Fibroblast of pulmonary artery (primary cell): ENCODE results near the gene STAM2.
"Not testable (repeated sequence)": the region's sequence is repeated elsewhere in the genome, so short reads cannot be mapped to it uniquely, and the experiment has no call there.

ENCODE experiments used
- DNase-seq: peaks from one replicate; pipeline ENCODE4 v3.0.0-alpha.2; 2010; ENCODE audit warnings: low read depth
- H3K4me3 ChIP-seq: replicated peaks from 2 replicates; pipeline ENCODE4 v1.5.1; 2011; ENCODE audit warnings: low read depth, mild to moderate bottlenecking, control low read depth, low read length, moderate library complexity
- TF ChIP-seq, protein P1 (sequence below): IDR thresholded peaks from 2 replicates; pipeline ENCODE4 v1.5.1; 2011; ENCODE audit warnings: mild to moderate bottlenecking, control low read depth, low read length, inconsistent platforms; ENCODE audit errors: missing control alignments

Gene STAM2

DNA sequence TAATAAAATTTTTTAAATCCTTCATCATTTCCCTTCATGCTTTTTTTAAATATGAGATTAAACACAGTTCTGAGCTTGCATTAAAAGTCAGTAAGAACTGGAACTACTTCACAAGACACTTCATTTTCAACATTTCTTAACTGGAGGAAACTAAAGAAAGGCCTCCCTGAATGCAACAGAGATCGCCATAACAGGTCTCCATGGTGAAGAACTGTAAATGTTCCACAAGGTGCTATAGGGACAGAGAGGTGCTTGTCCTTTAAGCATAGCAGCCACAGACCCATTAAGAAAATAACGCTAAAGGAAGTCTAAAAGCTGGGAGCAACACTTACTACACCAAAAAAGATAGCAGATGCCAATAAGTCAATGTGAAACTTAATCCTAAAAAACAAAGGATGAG, 8.5 kb downstream of the STAM2 start:
- no peak overlapping the region for H3K4me3 ChIP-seq
- peak; percentile 1 for DNase-seq
- TF ChIP-seq, protein P1, sequence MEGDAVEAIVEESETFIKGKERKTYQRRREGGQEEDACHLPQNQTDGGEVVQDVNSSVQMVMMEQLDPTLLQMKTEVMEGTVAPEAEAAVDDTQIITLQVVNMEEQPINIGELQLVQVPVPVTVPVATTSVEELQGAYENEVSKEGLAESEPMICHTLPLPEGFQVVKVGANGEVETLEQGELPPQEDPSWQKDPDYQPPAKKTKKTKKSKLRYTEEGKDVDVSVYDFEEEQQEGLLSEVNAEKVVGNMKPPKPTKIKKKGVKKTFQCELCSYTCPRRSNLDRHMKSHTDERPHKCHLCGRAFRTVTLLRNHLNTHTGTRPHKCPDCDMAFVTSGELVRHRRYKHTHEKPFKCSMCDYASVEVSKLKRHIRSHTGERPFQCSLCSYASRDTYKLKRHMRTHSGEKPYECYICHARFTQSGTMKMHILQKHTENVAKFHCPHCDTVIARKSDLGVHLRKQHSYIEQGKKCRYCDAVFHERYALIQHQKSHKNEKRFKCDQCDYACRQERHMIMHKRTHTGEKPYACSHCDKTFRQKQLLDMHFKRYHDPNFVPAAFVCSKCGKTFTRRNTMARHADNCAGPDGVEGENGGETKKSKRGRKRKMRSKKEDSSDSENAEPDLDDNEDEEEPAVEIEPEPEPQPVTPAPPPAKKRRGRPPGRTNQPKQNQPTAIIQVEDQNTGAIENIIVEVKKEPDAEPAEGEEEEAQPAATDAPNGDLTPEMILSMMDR: no peak

DNA sequence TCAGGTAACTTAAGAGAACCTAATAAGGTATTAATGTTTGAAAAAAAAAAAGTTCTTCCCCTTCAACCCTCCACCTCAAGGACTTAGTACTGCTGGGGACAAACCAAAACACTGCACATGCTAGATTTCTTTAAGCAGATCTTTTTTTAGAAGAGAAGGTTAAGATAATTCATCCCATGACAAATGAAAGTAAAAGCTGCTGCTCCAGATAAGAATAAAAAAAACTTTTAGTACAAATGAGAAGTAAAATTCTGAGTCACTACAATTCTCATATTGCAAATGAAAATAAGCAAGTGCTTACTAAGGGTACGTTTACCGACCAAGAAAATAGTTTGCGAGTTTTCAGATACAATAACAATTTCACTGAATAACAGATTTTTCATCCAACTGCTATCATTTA, 8.9 kb downstream of the STAM2 start:
- DNase-seq: peak; percentile 33
- H3K4me3 ChIP-seq: no peak overlapping the region
- TF ChIP-seq, protein P1: no peak

DNA sequence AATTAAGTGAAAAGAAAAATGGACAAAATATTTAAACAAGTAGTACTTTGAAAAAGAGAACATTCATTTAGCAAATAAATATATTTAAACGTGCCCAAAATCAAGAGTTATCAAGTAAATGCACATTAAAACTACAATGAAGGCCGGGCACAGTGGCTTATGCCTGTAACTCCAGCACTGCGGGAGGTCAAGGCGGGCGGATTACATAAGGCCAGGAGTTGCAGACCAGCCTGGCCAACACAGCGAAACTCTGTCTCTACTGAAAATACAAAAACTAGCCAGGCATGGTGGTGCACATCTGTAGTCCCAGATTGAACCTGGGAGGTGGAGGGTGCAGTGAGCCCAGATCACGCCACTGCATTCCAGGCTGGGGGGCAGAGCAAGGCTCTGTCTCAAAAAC, 9.8 kb downstream of the STAM2 start:
- no peak overlapping the region for H3K4me3 ChIP-seq
- DNase-seq: no peak
- TF ChIP-seq, protein P1: no peak

DNA sequence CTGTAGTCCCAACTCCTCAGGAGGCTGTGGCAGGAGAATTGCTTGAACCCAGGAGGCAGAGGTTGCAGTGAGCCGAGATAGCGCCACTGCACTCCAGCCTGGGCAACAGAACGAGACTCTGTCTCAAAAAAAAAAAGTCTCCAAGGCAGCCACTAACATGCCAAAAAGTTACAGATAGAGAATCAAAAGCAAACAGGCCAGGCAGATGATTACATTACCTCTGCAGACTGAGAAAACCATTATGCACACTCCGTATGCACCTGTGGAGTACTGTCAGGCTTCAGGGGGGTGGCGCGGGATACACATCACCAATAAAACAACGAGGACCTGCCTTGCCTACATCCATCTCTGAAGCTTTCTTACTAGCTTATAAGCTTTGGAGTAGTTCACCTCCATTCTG, 10.3 kb downstream of the STAM2 start:
- H3K4me3 ChIP-seq: no peak overlapping the region
- no peak for DNase-seq
- TF ChIP-seq, protein P1: no peak

DNA sequence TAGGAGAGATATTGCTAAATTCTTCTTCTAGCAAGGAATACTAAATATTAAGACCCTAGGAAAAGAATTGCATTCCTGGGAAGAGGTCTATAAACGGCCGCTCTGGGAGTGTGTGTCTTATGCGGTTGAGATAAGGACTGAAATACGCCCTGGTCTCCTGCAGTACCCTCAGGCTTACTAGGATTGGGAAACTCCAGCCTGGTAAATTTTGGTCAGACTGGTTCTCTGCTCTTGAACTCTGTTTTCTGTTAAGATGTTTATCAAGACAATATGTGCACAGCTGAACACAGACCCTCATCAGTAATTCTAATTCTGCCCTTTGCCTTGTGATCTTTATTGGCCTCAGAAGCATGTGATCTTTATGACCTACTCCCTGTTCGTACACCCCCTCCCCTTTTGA, 11.9 kb downstream of the STAM2 start:
- H3K4me3 ChIP-seq, DNase-seq: not testable (repeated sequence)

DNA sequence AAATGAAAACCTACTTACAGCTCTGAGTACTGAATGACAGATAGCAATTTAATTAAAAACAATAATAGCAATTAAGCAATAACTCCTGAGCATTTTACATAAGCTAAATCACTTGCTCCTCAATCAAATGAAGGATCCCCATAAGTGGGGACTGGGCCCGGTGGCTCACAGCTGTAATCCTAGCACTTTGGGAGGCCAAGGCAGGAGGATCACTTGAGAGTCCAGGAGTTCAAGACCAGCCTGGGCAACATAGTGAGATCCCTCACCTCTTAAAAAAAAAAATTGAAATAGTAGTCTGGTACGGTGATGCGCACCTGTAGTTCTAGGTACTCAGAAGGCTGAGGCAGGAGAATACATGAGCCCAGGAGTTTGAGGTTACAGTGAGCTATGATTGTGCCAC, 13.4 kb downstream of the STAM2 start:
- no peak for DNase-seq
- H3K4me3 ChIP-seq: no peak overlapping the region
- TF ChIP-seq, protein P1: no peak

DNA sequence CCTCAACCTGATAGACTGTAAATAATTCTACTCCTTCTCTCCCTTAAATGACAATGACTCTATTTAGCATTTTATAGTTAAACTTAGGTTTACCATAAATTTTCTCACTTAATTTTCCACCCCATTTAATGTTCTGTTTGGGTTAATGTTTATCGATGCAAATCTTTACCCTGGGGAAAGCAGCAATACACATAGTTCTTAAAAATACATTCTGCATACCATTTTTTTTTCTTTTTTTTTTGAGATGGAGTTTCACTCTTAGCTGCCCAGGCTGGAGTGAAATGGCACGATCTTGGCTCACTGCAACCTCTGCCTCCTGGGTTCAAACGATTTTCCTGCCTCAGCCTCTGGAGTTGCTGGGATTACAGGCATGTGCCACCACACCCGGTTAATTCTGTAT, 14.0 kb downstream of the STAM2 start:
- H3K4me3 ChIP-seq: no peak overlapping the region
- TF ChIP-seq, protein P1: no peak
- DNase-seq: no peak

DNA sequence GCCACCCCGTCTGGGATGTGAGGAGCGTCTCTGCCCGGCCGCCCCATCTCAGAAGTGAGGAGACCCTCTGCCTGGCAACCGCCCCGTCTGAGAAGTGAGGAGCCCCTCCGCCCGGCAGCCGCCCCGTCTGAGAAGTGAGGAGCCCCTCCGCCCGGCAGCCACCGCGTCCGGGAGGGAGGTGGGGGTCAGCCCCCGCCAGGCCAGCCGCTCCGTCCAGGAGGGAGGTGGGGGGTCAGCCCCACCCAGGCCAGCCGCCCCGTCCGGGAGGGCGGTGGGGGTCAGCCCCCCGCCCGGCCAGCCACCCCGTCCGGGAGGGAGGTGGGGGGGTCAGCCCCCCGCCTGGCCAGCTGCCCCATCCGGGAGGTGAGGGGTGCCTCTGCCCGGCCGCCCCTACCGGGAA, 15.2 kb downstream of the STAM2 start:
- H3K4me3 ChIP-seq, DNase-seq: not testable (repeated sequence)
